ENCODE measurements around the gene CANX. TPM values are rescaled to one million over a fixed set of nuclear protein-coding genes. Genes with fewer than 3 reads are reported as not detected.

CANX gene
- total and polyA plus RNA-seq, 2 of the 13 experiments (the other 11 are each of a cell fraction or from before 2014, with no cell fraction given), result 477 to 680 TPM

DNA sequence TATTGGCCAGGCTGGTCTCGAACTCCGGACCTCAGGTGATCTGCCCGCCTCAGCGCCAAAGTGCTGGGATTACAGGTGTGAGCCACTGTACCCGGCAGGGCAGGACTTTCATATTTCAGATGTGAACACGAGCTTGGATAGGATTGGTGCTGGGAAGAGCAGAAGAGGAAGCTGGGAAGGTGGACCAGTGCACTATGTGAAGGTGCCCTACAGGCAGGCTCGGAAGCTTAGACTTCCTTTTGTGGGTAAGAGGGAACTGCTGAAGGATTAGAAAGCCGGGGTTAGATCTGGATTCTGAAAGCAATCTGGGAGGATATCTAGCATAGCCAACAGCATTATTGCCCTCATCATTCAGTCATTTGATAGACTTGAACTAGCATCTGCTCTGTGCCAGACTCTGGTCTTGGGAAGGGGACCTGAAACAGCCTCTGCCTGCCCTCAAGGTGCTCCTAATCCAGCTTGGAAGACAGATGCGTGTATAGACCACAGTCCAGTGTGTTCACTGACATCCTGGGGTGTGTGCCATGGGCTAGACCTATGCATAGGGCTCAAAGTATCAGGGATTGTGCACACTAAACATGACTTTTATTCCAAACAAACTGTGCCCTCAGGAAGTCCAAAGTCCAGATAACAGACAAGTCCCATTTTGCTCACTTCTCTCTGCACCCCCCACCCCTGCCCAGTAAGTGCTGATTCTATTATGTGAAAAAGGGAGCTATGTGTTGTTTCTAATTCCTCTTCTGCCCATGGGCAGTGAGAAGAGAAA, 18.6 kb upstream of the CANX start (continued):
- TF ChIP-seq, protein P1, sequence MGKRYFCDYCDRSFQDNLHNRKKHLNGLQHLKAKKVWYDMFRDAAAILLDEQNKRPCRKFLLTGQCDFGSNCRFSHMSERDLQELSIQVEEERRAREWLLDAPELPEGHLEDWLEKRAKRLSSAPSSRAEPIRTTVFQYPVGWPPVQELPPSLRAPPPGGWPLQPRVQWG (CRISPR knock-in tag; IDR thresholded peaks at IDR 0.05; ENCODE audit: borderline replicate concordance, low read depth), result no peak
- TF ChIP-seq BHLHE40 (IDR thresholded peaks at IDR 0.05; ENCODE audit: low read length), result no peak
- peak; percentile 56; the same call in 1 of the 2 replicates for TF ChIP-seq YEATS4 (CRISPR knock-in tag; IDR thresholded peaks at IDR 0.05; ENCODE audit: borderline replicate concordance)
- TF ChIP-seq ZNF616 (CRISPR knock-in tag; IDR thresholded peaks at IDR 0.05; ENCODE audit: low read depth), result no peak
- no peak for TF ChIP-seq KAT2B (IDR thresholded peaks at IDR 0.05; ENCODE audit: borderline replicate concordance, low read depth, low read length)
- TF ChIP-seq MTF2 (CRISPR knock-in tag; IDR thresholded peaks at IDR 0.05; ENCODE audit: borderline replicate concordance), result no peak
- TF ChIP-seq, protein P2, sequence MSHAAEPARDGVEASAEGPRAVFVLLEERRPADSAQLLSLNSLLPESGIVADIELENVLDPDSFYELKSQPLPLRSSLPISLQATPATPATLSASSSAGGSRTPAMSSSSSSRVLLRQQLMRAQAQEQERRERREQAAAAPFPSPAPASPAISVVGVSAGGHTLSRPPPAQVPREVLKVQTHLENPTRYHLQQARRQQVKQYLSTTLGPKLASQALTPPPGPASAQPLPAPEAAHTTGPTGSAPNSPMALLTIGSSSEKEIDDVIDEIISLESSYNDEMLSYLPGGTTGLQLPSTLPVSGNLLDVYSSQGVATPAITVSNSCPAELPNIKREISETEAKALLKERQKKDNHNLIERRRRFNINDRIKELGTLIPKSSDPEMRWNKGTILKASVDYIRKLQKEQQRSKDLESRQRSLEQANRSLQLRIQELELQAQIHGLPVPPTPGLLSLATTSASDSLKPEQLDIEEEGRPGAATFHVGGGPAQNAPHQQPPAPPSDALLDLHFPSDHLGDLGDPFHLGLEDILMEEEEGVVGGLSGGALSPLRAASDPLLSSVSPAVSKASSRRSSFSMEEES (CRISPR knock-in tag; IDR thresholded peaks at IDR 0.05), result no peak
- TF ChIP-seq HMG20B (CRISPR knock-in tag; conservative IDR thresholded peaks at IDR 0.05), result no peak
- TF ChIP-seq ZNF331 (CRISPR knock-in tag; IDR thresholded peaks at IDR 0.05), result peak; percentile 74
- no peak for TF ChIP-seq ZSCAN12 (CRISPR knock-in tag; IDR thresholded peaks at IDR 0.05)
- no peak for TF ChIP-seq CHCHD3 (CRISPR knock-in tag; IDR thresholded peaks at IDR 0.05)
- no peak for TF ChIP-seq XBP1 (CRISPR knock-in tag; IDR thresholded peaks at IDR 0.05)
- no peak for TF ChIP-seq NFRKB (IDR thresholded peaks at IDR 0.05)
- TF ChIP-seq, protein P3, sequence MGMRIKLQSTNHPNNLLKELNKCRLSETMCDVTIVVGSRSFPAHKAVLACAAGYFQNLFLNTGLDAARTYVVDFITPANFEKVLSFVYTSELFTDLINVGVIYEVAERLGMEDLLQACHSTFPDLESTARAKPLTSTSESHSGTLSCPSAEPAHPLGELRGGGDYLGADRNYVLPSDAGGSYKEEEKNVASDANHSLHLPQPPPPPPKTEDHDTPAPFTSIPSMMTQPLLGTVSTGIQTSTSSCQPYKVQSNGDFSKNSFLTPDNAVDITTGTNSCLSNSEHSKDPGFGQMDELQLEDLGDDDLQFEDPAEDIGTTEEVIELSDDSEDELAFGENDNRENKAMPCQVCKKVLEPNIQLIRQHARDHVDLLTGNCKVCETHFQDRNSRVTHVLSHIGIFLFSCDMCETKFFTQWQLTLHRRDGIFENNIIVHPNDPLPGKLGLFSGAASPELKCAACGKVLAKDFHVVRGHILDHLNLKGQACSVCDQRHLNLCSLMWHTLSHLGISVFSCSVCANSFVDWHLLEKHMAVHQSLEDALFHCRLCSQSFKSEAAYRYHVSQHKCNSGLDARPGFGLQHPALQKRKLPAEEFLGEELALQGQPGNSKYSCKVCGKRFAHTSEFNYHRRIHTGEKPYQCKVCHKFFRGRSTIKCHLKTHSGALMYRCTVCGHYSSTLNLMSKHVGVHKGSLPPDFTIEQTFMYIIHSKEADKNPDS (CRISPR knock-in tag; IDR thresholded peaks at IDR 0.05), result no peak
- no peak for TF ChIP-seq RNF2 (conservative IDR thresholded peaks at IDR 0.05; ENCODE audit: low read depth)
- TF ChIP-seq, protein P4, sequence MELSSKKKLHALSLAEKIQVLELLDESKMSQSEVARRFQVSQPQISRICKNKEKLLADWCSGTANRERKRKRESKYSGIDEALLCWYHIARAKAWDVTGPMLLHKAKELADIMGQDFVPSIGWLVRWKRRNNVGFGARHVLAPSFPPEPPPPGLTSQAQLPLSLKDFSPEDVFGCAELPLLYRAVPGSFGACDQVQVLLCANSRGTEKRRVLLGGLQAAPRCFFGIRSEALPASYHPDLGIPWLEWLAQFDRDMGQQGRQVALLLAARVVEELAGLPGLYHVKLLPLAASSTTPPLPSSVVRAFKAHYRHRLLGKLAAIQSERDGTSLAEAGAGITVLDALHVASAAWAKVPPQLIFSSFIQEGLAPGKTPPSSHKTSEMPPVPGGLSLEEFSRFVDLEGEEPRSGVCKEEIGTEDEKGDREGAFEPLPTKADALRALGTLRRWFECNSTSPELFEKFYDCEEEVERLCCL (CRISPR knock-in tag; IDR thresholded peaks at IDR 0.05; ENCODE audit: borderline replicate concordance), result no peak
- TF ChIP-seq CHD4 (IDR thresholded peaks at IDR 0.05; ENCODE audit: borderline replicate concordance, low read length), result peak; percentile 98; the same call in 1 of the 2 replicates
- TF ChIP-seq, protein P5, sequence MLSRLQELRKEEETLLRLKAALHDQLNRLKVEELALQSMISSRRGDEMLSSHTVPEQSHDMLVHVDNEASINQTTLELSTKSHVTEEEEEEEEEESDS (CRISPR knock-in tag; IDR thresholded peaks at IDR 0.05; ENCODE audit: borderline replicate concordance), result no peak
- TF ChIP-seq, protein P6, sequence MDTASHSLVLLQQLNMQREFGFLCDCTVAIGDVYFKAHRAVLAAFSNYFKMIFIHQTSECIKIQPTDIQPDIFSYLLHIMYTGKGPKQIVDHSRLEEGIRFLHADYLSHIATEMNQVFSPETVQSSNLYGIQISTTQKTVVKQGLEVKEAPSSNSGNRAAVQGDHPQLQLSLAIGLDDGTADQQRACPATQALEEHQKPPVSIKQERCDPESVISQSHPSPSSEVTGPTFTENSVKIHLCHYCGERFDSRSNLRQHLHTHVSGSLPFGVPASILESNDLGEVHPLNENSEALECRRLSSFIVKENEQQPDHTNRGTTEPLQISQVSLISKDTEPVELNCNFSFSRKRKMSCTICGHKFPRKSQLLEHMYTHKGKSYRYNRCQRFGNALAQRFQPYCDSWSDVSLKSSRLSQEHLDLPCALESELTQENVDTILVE (CRISPR knock-in tag; IDR thresholded peaks at IDR 0.05), result no peak
- 0 out of 2 replicates have a peak, but pooled peaks have one; percentile 25 for TF ChIP-seq ZSCAN9 (CRISPR knock-in tag; IDR thresholded peaks at IDR 0.05; ENCODE audit: borderline replicate concordance)
- TF ChIP-seq WIZ (CRISPR knock-in tag; IDR thresholded peaks at IDR 0.05), result peak; percentile 72; the same call in 1 of the 2 replicates
- TF ChIP-seq MIER3 (CRISPR knock-in tag; IDR thresholded peaks at IDR 0.05; ENCODE audit: borderline replicate concordance), result peak; percentile 32; the same call in 1 of the 2 replicates
- TF ChIP-seq MAFK (conservative IDR thresholded peaks at IDR 0.05 in 1 of 2, IDR thresholded peaks at IDR 0.05 in 1 of 2; ENCODE audit: low read length in 2 of 2), result no peak
- no peak for TF ChIP-seq ZNF678 (CRISPR knock-in tag; IDR thresholded peaks at IDR 0.05)
- peak; percentile 76; the same call in 1 of the 2 replicates for TF ChIP-seq ZNF746 (CRISPR knock-in tag; IDR thresholded peaks at IDR 0.05)

Measured in HepG2 (cell line).